HepG2 (cell line): Measurements from ENCODE around the gene AJUBA. TPM values are rescaled to one million over a fixed set of nuclear protein-coding genes. Genes with fewer than 3 reads are reported as not detected.

ENCODE experiments used
- BCL6 ChIP-seq: IDR thresholded peaks from 2 replicates; pipeline ENCODE4 v1.6.1; 2016; ENCODE audit warnings: missing genetic modification reagents, missing compliant biosample characterization
- HCFC1 ChIP-seq: fragments of 150-350 bp; IDR thresholded peaks from 2 replicates; pipeline ENCODE4 v1.6.1; 2014; ENCODE audit warnings: low read depth, low read length
- MIER3 ChIP-seq: IDR thresholded peaks from 2 replicates; pipeline ENCODE4 v1.6.1; 2016; ENCODE audit warnings: missing compliant biosample characterization, borderline replicate concordance
- PBX3 ChIP-seq: sonication (generic); formaldehyde crosslinking; IDR thresholded peaks from 2 replicates; pipeline ENCODE4 v1.8.1; 2023; ENCODE audit warnings: missing genetic modification reagents, inconsistent platforms, borderline replicate concordance
- PITX1 ChIP-seq: sonication (generic); formaldehyde crosslinking; IDR thresholded peaks from 2 replicates; pipeline ENCODE4 v1.5.1; 2020; ENCODE audit warnings: mild to moderate bottlenecking, missing genetic modification reagents
- SMAD9 ChIP-seq: sonication (generic); formaldehyde crosslinking; IDR thresholded peaks from 2 replicates; pipeline ENCODE4 v1.5.1; 2020; ENCODE audit warnings: mild to moderate bottlenecking, missing genetic modification reagents
- ZC3H13 ChIP-seq: sonication (generic); formaldehyde crosslinking; IDR thresholded peaks from 2 replicates; pipeline ENCODE4 v1.8.1; 2023; ENCODE audit warnings: mild to moderate bottlenecking, missing genetic modification reagents, moderate library complexity
- ZNF136 ChIP-seq: sonication (generic); formaldehyde crosslinking; IDR thresholded peaks from 2 replicates; pipeline ENCODE4 v1.8.1; 2022; ENCODE audit warnings: low read depth, mild to moderate bottlenecking, moderate library complexity, missing genetic modification reagents
- ZNF362 ChIP-seq: sonication (generic); formaldehyde crosslinking; IDR thresholded peaks from 2 replicates; pipeline ENCODE4 v1.4.0; 2020; ENCODE audit warnings: missing genetic modification reagents, mild to moderate bottlenecking, borderline replicate concordance
- ZNF430 ChIP-seq: sonication (generic); formaldehyde crosslinking; IDR thresholded peaks from 2 replicates; pipeline ENCODE4 v1.9.0; 2021; ENCODE audit warnings: mild to moderate bottlenecking, missing genetic modification reagents
- ZNF746 ChIP-seq: sonication (generic); formaldehyde crosslinking; IDR thresholded peaks from 2 replicates; pipeline ENCODE4 v1.8.0; 2022; ENCODE audit warnings: mild to moderate bottlenecking, missing genetic modification reagents
- polyA plus RNA-seq, 8 experiments: library from polyadenylated mRNA; depleted of rRNA in 3 of 8; stranded (reverse) in 7 of 8; unstranded in 1 of 8; fragments of >200 nt; fragmentation: Illumina TruSeq in 4 of 8; extraction: Trizol in 4 of 8; gene quantifications; 2 replicates each; pipeline versions ENCODE4 v1.2.1 to v1.2.3, GENCODE V29; 2011 to 2016; ENCODE audit warnings: low read depth in 4 of 8, missing spikeins in 1 of 8, mixed read lengths in 1 of 8; ENCODE audit not compliant: insufficient read depth in 1 of 8
- total RNA-seq, 5 experiments: library from RNA; depleted of rRNA; stranded (reverse); fragments of >200 nt; fragmentation: Illumina TruSeq; extraction: Trizol; gene quantifications; 2 replicates each; pipeline ENCODE4 v1.2.3, GENCODE V29; 2016; ENCODE audit warnings: low read depth in 1 of 5
- TF ChIP-seq, protein P1 (sequence below): sonication (generic); formaldehyde crosslinking; IDR thresholded peaks from 2 replicates; pipeline ENCODE4 v1.5.1; 2020; ENCODE audit warnings: mild to moderate bottlenecking, missing genetic modification reagents
- TF ChIP-seq, protein P2 (sequence below): sonication (generic); formaldehyde crosslinking; IDR thresholded peaks from 2 replicates; pipeline ENCODE4 v1.4.0; 2020; ENCODE audit warnings: mild to moderate bottlenecking, missing genetic modification reagents
- TF ChIP-seq, protein P3 (sequence below): sonication (generic); formaldehyde crosslinking; IDR thresholded peaks from 2 replicates; pipeline ENCODE4 v1.4.0; 2020; ENCODE audit warnings: mild to moderate bottlenecking, missing genetic modification reagents, borderline replicate concordance
- TF ChIP-seq, protein P4 (sequence below): sonication (generic); formaldehyde crosslinking; IDR thresholded peaks from 2 replicates; pipeline ENCODE4 v1.4.0; 2020; ENCODE audit warnings: missing genetic modification reagents, borderline replicate concordance

The AJUBA gene
- total and polyA plus RNA-seq, 2 of the 13 experiments (the other 11 are each of a cell fraction or from before 2014, with no cell fraction given) = 157 to 241 TPM

- TF ChIP-seq ZNF136 (CRISPR knock-in tag) = no peak
- peak; percentile 75 for TF ChIP-seq PITX1 (CRISPR knock-in tag)
- TF ChIP-seq SMAD9 (CRISPR knock-in tag) = 0 out of 2 replicates have a peak, but pooled peaks have one; percentile 30
- TF ChIP-seq BCL6 = peak; percentile 18; the same call in 1 of the 2 replicates
- TF ChIP-seq HCFC1 = no peak
- TF ChIP-seq ZNF746 (CRISPR knock-in tag) = no peak
- no peak for TF ChIP-seq ZC3H13 (CRISPR knock-in tag)
- TF ChIP-seq ZNF430 = no peak
- TF ChIP-seq, protein P1, sequence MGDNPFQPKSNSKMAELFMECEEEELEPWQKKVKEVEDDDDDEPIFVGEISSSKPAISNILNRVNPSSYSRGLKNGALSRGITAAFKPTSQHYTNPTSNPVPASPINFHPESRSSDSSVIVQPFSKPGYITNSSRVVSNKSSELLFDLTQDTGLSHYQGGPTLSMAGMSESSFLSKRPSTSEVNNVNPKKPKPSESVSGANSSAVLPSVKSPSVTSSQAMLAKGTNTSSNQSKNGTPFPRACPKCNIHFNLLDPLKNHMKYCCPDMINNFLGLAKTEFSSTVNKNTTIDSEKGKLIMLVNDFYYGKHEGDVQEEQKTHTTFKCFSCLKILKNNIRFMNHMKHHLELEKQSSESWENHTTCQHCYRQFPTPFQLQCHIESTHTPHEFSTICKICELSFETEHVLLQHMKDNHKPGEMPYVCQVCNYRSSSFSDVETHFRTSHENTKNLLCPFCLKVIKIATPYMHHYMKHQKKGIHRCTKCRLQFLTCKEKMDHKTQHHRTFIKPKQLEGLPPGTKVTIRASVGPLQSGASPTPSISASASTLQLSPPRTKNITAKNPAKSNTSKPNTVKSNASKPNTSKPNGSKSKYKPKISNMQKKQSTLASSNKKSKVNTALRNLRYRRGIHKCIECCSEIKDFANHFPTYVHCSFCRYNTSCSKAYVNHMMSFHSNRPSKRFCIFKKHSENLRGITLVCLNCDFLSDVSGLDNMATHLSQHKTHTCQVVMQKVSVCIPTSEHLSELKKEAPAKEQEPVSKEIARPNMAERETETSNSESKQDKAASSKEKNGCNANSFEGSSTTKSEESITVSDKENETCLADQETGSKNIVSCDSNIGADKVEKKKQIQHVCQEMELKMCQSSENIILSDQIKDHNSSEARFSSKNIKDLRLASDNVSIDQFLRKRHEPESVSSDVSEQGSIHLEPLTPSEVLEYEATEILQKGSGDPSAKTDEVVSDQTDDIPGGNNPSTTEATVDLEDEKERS (CRISPR knock-in tag) = peak; percentile 92; the same call in 1 of the 2 replicates
- TF ChIP-seq, protein P2, sequence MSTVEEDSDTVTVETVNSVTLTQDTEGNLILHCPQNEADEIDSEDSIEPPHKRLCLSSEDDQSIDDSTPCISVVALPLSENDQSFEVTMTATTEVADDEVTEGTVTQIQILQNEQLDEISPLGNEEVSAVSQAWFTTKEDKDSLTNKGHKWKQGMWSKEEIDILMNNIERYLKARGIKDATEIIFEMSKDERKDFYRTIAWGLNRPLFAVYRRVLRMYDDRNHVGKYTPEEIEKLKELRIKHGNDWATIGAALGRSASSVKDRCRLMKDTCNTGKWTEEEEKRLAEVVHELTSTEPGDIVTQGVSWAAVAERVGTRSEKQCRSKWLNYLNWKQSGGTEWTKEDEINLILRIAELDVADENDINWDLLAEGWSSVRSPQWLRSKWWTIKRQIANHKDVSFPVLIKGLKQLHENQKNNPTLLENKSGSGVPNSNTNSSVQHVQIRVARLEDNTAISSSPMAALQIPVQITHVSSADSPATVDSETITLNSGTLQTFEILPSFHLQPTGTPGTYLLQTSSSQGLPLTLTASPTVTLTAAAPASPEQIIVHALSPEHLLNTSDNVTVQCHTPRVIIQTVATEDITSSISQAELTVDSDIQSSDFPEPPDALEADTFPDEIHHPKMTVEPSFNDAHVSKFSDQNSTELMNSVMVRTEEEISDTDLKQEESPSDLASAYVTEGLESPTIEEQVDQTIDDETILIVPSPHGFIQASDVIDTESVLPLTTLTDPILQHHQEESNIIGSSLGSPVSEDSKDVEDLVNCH (CRISPR knock-in tag) = no peak
- TF ChIP-seq, protein P3, sequence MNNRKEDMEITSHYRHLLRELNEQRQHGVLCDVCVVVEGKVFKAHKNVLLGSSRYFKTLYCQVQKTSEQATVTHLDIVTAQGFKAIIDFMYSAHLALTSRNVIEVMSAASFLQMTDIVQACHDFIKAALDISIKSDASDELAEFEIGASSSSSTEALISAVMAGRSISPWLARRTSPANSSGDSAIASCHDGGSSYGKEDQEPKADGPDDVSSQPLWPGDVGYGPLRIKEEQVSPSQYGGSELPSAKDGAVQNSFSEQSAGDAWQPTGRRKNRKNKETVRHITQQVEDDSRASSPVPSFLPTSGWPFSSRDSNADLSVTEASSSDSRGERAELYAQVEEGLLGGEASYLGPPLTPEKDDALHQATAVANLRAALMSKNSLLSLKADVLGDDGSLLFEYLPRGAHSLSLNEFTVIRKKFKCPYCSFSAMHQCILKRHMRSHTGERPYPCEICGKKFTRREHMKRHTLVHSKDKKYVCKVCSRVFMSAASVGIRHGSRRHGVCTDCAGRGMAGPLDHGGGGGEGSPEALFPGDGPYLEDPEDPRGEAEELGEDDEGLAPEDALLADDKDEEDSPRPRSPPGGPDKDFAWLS (CRISPR knock-in tag) = peak; percentile 63; the same call in 1 of the 2 replicates
- TF ChIP-seq ZNF362 = no peak
- TF ChIP-seq PBX3 (CRISPR knock-in tag) = no peak
- no peak for TF ChIP-seq MIER3 (CRISPR knock-in tag)
- TF ChIP-seq, protein P4, sequence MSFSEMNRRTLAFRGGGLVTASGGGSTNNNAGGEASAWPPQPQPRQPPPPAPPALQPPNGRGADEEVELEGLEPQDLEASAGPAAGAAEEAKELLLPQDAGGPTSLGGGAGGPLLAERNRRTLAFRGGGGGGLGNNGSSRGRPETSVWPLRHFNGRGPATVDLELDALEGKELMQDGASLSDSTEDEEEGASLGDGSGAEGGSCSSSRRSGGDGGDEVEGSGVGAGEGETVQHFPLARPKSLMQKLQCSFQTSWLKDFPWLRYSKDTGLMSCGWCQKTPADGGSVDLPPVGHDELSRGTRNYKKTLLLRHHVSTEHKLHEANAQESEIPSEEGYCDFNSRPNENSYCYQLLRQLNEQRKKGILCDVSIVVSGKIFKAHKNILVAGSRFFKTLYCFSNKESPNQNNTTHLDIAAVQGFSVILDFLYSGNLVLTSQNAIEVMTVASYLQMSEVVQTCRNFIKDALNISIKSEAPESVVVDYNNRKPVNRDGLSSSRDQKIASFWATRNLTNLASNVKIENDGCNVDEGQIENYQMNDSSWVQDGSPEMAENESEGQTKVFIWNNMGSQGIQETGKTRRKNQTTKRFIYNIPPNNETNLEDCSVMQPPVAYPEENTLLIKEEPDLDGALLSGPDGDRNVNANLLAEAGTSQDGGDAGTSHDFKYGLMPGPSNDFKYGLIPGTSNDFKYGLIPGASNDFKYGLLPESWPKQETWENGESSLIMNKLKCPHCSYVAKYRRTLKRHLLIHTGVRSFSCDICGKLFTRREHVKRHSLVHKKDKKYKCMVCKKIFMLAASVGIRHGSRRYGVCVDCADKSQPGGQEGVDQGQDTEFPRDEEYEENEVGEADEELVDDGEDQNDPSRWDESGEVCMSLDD (CRISPR knock-in tag) = no peak
Measured at GRCh38 chr14:22978981-22979671, 3.2 kb downstream of the AJUBA start (continued).
